Endodermal cell (in vitro differentiated cells): ENCODE data around the gene TRMT1. TPM values are rescaled to one million over a fixed set of nuclear protein-coding genes. Genes with fewer than 3 reads are reported as not detected.
"Not testable (repeated sequence)": the region's sequence is repeated elsewhere in the genome, so short reads cannot be mapped to it uniquely, and the experiment has no call there.

Source experiments
- DNase-seq: peaks from one replicate; pipeline ENCODE4 v3.0.0-alpha.2; 2017
- H3K27ac ChIP-seq: 2 replicates; pipeline ENCODE4 v1.5.1; 2013; ENCODE audit warnings: mild to moderate bottlenecking, low read depth, low read length, moderate library complexity
- H3K27me3 ChIP-seq: 2 replicates; pipeline ENCODE4 v1.6.1; 2013; ENCODE audit warnings: mild to moderate bottlenecking, low read length, moderate library complexity; ENCODE audit not compliant: insufficient read depth, control insufficient read depth, poor library complexity, severe bottlenecking
- H3K36me3 ChIP-seq: 2 replicates; pipeline ENCODE4 v1.7.0; 2013; ENCODE audit warnings: mild to moderate bottlenecking, low read length, moderate library complexity; ENCODE audit not compliant: control insufficient read depth, insufficient read depth
- H3K4me1 ChIP-seq: one replicate; pipeline ENCODE4 v1.7.0; 2013; ENCODE audit warnings: low read length; ENCODE audit not compliant: control insufficient read depth, insufficient read depth
- H3K4me3 ChIP-seq: 2 replicates; pipeline ENCODE4 v1.5.1; 2013; ENCODE audit warnings: mild to moderate bottlenecking, low read length, moderate library complexity
- H3K9ac ChIP-seq: 2 replicates; pipeline ENCODE4 v1.6.1; 2013; ENCODE audit warnings: mild to moderate bottlenecking, low read length, moderate library complexity; ENCODE audit not compliant: poor library complexity, severe bottlenecking; ENCODE audit errors: extremely low read depth
- H3K9me3 ChIP-seq: 2 replicates; pipeline ENCODE4 v1.6.1; 2013; ENCODE audit warnings: mild to moderate bottlenecking, low read length, moderate library complexity; ENCODE audit not compliant: control insufficient read depth
- H3K27ac Mint-ChIP-seq: 2 replicates; pipeline ENCODE4 v1.8.0; 2020; ENCODE audit warnings: mixed read lengths
- H3K27me3 Mint-ChIP-seq: 2 replicates; pipeline ENCODE4 v1.8.0; 2021; ENCODE audit warnings: mild to moderate bottlenecking, mixed read lengths; ENCODE audit not compliant: insufficient read depth
- H3K36me3 Mint-ChIP-seq: 2 replicates; pipeline ENCODE4 v1.8.0; 2020; ENCODE audit warnings: low read depth, mixed read lengths
- H3K4me1 Mint-ChIP-seq: 2 replicates; pipeline ENCODE4 v1.8.0; 2020; ENCODE audit warnings: mixed read lengths
- H3K4me3 Mint-ChIP-seq: 2 replicates; pipeline ENCODE4 v1.8.0; 2020; ENCODE audit warnings: mild to moderate bottlenecking, moderate library complexity, mixed read lengths
- H3K9me3 Mint-ChIP-seq: 2 replicates; pipeline ENCODE4 v1.8.0; 2020; ENCODE audit warnings: mild to moderate bottlenecking, mixed read lengths
- whole genome bisulfite sequencing, 2 experiments: methylation state at CpG; one replicate each; pipeline versions ENCODE4 v1.1.5 to v1.1.7; 2013; ENCODE audit warnings: missing lambda C conversion rate in 2 of 2, mixed read lengths in 1 of 2; ENCODE audit not compliant: insufficient coverage in 1 of 2, insufficient read length in 1 of 2; 5-methylcytosine and 5-hydroxymethylcytosine counted together
- long read RNA-seq, 4 experiments: library from polyadenylated mRNA in 2 of 4; library from RNA in 1 of 4; library from capped mRNA in 1 of 4; stranded (forward) in 3 of 4; unstranded in 1 of 4; transcript quantifications; one replicate each; pipeline ENCODE4 v2.0.0, GENCODE V29; 2020 to 2021; ENCODE audit warnings: inconsistent platforms in 1 of 4
- polyA plus RNA-seq, 2 experiments: library from polyadenylated mRNA; stranded (reverse); fragments of 50-300 nt; gene quantifications; one replicate each; pipeline ENCODE4 v1.2.3, GENCODE V29; 2013
- total RNA-seq, 2 donors: library from RNA; stranded (reverse); fragmentation: NEBNext Ultra II Directional in 1 of 2; extraction: Animal tissue kit (Norgen Biotek cat#: 25700) in 1 of 2; gene quantifications; 2 replicates in 1 of 2; 3 replicates in 1 of 2; pipeline ENCODE4 v1.2.1, GENCODE V29; 2021
- TF ChIP-seq, protein P1 (sequence below): fragments of 200-600 bp; sonication (generic); conservative IDR thresholded peaks from 2 replicates; pipeline ENCODE4 v1.5.0; 2021; ENCODE audit warnings: antibody characterized with exemption, mild to moderate bottlenecking

The TRMT1 gene
- 10 to 100 TPM; 51.3 to 66.2 TPM for total RNA-seq
- polyA plus RNA-seq (2013, experiment 1 of 2): 37.5 TPM
- 35.3 TPM for polyA plus RNA-seq (2013, experiment 2 of 2)
- long read RNA-seq, experiment 1, partial matches to known transcripts: 4 of 19 reads
- long read RNA-seq, experiment 1, other reads (novel, unspliced or antisense): 9 of 19 reads
- long read RNA-seq, experiment 2, transcript TRMT1-203 (16 exons, 2,263 nt): minor isoform, 6 of 53 reads
- long read RNA-seq, experiment 2, transcript TRMT1-202 (17 exons, 2,142 nt): major isoform, 20 of 53 reads
- long read RNA-seq, experiment 2, partial matches to known transcripts: 4 of 53 reads
- long read RNA-seq, experiment 2, other reads (novel, unspliced or antisense): 23 of 53 reads
- long read RNA-seq, experiment 3, transcript TRMT1-202 (17 exons, 2,142 nt): major isoform, 130 of 385 reads
- long read RNA-seq, experiment 3, transcript TRMT1-201 (15 exons, 2,179 nt): minor isoform, 10 of 385 reads
- long read RNA-seq, experiment 3, transcript TRMT1-203 (16 exons, 2,263 nt): minor isoform, 26 of 385 reads
- long read RNA-seq, experiment 3, partial matches to known transcripts: 20 of 385 reads
- long read RNA-seq, experiment 3, other reads (novel, unspliced or antisense): 197 of 385 reads
- long read RNA-seq, experiment 4, transcript TRMT1-202 (17 exons, 2,142 nt): major isoform, 26 of 55 reads
- long read RNA-seq, experiment 4, partial matches to known transcripts: 2 of 55 reads
- long read RNA-seq, experiment 4, other reads (novel, unspliced or antisense): 25 of 55 reads

DNA sequence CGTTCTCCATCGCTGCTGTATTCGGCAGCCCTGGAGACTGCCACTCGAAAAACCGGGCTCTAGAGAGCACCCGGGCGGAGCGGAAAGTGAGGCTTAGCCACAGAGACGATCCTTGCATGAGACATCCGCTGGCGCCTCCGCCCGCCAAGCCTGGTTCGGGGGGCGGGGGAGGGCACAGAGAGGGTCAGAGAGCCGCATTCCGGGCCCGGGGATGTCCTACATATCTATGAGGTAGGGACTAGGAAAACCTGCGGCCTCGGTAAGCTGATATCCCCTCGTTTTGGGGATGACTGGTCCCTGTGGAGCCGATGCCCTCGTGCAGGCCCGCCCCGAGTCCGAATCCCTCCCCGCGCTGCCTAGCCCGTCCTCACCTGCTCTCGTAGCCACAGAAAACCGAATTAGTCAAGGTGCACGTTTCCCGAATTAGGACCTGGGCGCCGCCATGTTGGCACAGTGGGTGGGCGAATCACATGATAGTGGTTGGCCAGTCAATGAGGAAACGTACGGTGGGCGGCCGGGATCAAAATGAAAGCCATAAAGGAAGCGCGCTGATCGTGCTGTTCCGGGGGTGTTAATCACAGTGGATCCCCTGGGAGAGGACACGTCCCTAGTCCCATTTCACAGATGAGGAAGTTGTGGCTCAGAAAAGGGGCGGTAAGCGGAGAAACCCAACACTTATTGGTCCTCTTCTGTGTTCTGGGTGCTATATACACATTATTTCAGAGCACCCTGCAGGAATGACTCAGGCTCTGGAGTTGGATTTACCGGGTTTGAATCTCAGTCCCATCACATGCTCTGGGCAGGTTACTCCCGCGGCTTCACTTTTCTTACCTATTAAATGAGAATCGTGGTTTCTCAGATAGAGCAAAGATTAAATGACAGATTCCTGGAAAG, at the start of gene TRMT1:
Gene TRMT1 (minus strand): TSS at position 459 of the 894 bp plus-strand sequence. CDS start 341 bp downstream, at position 118.
- peak within 1 kb of the TSS; percentile 97 for H3K9ac ChIP-seq
- H3K36me3 Mint-ChIP-seq: peaks cover 23% of the 10 kb centered on the region
- H3K27me3 ChIP-seq: no peaks in the 10 kb centered on the region
- peak within 1 kb of the TSS; percentile 96 for H3K4me3 Mint-ChIP-seq
- peaks cover 37% of the 10 kb centered on the region for H3K4me1 Mint-ChIP-seq
- H3K9me3 Mint-ChIP-seq: no peaks in the 10 kb centered on the region
- H3K27ac Mint-ChIP-seq: peak within 1 kb of the TSS; percentile 99
- 0 to 1% methylated on average over 19 to 51 of the region's 51 CpGs for WGBS, 2 experiments
- TF ChIP-seq, protein P1, sequence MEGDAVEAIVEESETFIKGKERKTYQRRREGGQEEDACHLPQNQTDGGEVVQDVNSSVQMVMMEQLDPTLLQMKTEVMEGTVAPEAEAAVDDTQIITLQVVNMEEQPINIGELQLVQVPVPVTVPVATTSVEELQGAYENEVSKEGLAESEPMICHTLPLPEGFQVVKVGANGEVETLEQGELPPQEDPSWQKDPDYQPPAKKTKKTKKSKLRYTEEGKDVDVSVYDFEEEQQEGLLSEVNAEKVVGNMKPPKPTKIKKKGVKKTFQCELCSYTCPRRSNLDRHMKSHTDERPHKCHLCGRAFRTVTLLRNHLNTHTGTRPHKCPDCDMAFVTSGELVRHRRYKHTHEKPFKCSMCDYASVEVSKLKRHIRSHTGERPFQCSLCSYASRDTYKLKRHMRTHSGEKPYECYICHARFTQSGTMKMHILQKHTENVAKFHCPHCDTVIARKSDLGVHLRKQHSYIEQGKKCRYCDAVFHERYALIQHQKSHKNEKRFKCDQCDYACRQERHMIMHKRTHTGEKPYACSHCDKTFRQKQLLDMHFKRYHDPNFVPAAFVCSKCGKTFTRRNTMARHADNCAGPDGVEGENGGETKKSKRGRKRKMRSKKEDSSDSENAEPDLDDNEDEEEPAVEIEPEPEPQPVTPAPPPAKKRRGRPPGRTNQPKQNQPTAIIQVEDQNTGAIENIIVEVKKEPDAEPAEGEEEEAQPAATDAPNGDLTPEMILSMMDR: no peak
- peak within 1 kb of the TSS; percentile 96 for H3K4me3 ChIP-seq
- peaks cover 41% of the 10 kb centered on the region for H3K36me3 ChIP-seq
- no peaks in the 10 kb centered on the region for H3K9me3 ChIP-seq
- peak within 1 kb of the TSS; percentile 74 for H3K27ac ChIP-seq
- H3K27me3 Mint-ChIP-seq: no peaks in the 10 kb centered on the region
- H3K4me1 ChIP-seq: peaks cover 19% of the 10 kb centered on the region
- DNase-seq: peak; percentile 98

DNA sequence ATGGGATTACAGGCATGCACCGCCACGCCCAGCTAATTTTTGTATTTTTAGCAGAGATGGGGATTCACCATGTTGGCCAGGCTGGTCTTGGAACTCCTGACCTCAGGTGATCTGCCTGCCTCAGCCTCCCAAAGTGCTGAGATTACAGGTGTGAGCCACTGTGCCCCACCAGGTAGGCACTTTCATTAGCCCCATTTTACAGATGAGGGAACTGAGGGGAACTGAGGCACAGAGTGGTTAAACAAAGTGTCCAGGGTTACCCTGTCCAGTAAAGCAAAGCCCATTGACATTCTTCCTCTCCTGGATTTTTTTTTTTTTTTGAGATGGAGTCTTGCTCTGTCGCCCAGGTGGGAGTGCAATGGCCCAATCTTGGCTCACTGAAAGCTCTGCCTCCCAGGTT, 49.6 kb upstream of the TRMT1 start:
- H3K4me1 Mint-ChIP-seq: peaks cover 17% of the 10 kb centered on the region
- not testable (repeated sequence) for H3K36me3 ChIP-seq, H3K27me3 ChIP-seq, H3K4me3 Mint-ChIP-seq, H3K27me3 Mint-ChIP-seq, H3K9me3 Mint-ChIP-seq, H3K27ac ChIP-seq, H3K4me3 ChIP-seq, H3K9me3 ChIP-seq, DNase-seq, H3K36me3 Mint-ChIP-seq, H3K9ac ChIP-seq, H3K27ac Mint-ChIP-seq
- 95 to 96% methylated on average over 3 of the region's 3 CpGs for WGBS, 2 experiments
- H3K4me1 ChIP-seq: peaks cover 10% of the 10 kb centered on the region

DNA sequence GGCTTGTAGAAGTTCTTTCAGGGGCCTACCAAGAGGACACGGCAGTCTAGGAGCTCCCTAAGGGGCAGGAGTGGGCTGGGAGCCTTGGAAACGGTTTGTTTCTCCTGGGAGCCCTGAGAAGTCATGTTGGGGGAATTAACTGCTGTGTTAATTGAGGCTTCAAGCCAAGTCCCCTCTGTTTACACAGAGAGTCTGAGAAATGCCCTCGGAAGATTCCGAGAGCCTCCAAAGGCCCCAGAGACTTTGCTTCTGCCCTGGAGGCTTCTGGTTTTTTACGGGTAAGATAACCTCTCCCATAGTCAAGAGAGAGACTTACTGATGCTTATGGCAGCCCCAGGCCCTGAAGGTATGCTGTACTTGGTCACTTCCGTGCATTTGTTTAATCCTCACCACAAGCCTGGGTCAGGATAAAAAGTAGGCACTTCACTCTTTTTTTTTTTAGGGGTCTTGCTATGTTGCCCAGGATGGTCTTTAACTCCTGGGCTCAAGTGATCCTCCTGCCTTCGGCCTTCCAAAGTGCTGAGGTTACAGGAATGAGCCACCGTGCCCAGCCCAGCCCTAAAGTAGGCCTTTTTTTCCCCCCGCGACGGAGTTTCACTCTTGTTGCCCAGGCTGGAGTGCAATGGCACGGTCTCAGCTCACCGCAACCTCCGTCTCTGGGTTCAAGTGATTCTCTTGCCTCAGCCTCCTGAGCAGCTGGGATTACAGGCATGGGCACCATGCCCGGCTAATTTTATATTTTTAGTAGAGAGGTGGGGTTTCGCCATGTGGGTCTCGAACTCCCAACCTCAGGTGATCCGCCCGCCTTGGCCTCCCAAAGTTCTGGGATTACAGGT, 48.8 kb upstream of the TRMT1 start:
- peak; percentile 82 for DNase-seq
- peak overlapping the region; percentile 99 for H3K27ac Mint-ChIP-seq
- H3K4me3 Mint-ChIP-seq: peak overlapping the region; percentile 58
- Histone ChIP-seq H3K27me3 (no peaks in the 10 kb centered on the region), H3K4me3 (peak overlapping the region; percentile 66), H3K4me1 (peaks cover 10% of the 10 kb centered on the region), H3K36me3 (no peaks in the 10 kb centered on the region), H3K9ac (peak overlapping the region; percentile 89), H3K9me3 (no peaks in the 10 kb centered on the region), H3K27ac (peak overlapping the region; percentile 97)
- peaks cover 17% of the 10 kb centered on the region for H3K4me1 Mint-ChIP-seq
- H3K9me3 Mint-ChIP-seq: no peaks in the 10 kb centered on the region
- H3K27me3 Mint-ChIP-seq: no peaks in the 10 kb centered on the region
- TF ChIP-seq, protein P1: no peak
- H3K36me3 Mint-ChIP-seq: no peaks in the 10 kb centered on the region
- 66 to 72% methylated on average over 18 to 19 of the region's 19 CpGs for WGBS, 2 experiments
